NCI-H2227 treated with DMSO at 0.1 percent for 48 hours (cell line): ENCODE data around the gene ABCA10.
"Not testable (repeated sequence)": the region's sequence is repeated elsewhere in the genome, so short reads cannot be mapped to it uniquely, and the experiment has no call there.

Experiments used
- DNase-seq: peaks from one replicate; lab custom pipeline; 2025; lab: John Stamatoyannopoulos, UW

Gene ABCA10

DNA sequence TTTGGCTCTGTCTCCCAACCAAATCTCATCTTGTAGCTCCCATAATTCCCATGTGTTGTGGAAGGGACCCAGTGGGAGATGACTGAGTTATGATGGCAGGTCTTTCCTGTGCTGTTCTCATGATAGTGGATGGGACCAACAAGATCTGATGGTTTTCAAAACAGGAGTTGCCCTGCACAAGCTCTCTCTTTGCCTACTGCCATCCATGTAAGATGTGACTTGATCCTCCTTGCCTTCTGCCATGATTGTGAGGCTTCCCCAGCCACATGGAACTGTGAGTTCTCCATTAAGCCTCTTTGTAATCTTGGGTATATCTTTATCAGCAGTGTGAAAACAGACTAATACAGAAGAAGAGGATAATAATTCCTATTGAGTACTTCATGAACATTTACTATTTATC lies 60.0 kb downstream of the ABCA10 start:
- not testable (repeated sequence) for DNase-seq

DNA sequence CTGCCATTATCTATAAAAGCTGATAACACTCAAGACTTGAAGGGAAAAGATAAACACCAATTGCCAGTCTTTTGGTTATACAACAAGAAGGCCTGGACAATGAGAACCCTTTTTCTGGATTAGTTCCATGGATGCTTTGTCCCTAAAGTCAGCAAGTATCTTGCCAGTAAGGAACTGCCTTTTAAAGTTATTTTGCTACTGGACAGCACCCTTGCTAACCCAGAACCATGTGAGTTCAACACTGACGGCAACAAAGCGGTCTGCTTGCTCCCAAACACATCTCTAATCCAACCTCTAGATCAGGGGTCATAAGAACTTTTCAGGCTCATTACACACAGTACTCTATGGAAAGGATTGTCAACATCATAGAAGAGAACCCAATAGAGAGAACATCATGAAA lies 61.7 kb downstream of the ABCA10 start:
- DNase-seq, result no peak

DNA sequence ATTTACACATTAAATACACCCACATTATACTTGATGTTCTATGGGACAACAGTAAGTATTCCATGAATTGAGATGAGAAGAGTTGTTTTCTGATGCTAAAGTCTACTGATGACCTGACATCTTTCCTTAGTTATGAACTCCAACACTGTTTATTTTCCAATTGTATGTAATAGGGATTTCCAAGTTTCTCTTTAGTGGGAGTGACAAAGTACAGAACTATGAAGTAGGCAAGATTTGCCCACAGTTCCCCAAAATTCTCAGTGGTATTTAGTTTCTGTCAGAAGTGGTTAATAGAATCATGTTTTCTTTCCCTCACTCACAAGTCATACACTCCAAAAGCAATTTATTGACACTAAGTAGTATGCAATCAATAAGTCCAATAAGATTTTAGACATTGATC lies 64.4 kb downstream of the ABCA10 start:
- no peak for DNase-seq

DNA sequence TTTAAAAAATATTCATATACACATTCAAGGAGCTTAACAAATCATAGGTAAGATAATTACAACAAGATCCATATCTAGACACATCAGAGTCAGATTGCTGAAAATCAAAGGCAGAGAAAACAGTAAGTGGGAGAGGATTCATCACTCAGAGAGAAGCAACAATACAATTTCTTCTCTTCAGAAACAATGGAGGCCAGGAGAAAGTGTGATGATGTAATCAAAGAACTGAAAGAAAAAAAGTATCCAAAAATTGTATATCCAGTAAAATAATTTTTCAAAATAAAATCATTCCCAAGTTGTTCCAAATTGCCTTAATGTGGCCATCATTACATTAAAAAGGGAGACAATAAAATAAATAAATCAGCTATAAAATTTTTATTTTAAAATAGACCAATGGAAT lies 69.2 kb downstream of the ABCA10 start:
- no peak for DNase-seq

DNA sequence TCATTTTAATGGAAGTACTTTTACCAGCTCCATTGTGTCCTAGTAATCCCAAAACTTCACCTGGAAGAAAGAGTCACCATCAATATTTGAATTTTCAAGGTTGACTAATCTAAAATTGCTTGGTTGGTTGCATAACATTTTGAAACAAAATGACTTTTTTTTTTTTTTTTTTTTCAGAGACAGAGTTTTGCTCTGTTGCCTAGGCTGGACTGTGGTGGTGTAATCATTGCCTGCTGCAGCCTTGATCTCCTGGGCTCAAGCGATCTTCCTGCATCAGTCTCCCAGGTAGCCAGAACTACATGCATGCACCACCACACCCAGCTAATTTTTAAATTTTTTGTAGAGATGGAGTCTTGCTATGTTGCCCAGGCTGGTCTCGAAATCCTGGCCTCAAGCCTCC lies 74.4 kb downstream of the ABCA10 start:
- DNase-seq, result no peak

DNA sequence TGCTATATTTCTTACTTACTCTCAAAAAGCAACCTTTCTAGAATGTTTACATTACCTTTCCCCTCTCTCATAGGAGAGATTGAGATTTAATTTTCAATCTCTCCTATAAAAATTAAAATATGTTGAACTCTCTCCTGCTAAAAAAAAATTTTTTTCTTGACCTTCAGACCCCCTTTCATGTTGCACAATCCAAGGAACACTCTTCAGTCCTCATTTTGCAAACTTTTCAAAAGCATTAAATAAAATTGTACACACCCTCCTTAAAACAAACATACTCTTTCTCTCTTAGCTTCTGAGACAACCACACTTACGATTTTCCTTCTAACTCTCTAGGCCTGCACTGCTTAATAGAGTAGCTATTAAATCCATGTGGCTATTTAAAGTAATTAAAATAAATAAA lies 78.3 kb downstream of the ABCA10 start:
- DNase-seq, result no peak

DNA sequence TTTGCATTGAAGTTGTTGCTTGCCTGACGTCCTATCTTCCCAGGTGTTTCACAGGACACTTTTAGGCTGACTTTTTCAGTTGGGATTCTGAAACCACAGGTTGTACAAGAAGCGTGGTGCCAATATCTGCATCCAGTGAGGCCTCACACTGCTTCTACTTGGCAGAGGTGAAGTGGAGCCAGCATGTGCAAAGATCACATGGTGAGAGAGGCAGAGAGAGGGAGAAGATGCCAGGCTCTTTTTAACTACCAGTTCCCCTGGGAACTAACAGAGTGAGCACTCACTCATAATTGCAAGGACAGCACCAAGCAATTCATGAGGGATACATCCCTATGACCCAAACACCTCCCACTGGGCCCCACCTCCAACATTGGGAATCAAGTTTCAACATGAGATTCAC lies 81.2 kb downstream of the ABCA10 start:
- no peak for DNase-seq

DNA sequence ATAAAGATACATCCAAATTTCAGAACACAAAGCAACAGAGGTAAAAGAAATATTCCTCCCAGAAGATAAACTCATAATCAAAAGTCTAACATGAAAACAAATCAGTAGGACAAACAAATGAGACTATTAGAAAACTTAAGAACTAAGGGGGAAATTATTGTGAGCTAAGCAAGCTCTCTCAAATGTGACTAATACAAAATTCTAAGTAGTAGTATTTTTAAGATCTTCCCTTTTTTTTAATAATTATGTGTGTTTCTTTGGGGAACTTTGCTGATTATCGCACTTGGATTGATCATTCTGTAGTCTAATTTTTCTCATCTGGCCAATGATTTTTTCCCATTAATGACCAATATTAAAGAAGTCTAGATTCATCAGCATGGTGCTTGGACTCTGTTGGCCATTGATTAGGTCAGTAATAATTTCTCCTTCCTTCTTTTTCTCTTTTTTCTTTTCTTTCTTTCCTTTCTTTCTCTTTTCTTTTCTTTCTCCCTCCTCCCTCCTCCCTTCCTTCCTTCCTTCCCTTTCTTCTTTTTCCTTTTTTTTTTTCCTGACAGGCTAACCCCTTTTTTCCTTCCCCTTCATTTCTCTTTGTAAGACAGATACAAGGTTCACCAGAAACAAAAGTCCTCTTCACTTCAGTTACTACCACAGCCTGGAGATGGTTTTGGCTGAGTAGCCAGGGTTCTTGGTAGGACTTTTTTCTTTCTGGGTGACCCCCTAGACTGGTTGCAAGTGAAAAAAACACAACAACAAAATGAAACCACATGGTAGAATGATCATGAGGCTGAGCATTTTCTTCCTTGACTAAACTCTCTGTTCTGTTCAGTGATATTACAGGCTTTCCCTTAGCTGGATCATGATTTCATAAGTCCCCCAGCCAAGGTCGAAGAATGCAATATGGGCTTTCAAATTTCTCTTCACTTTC lies 84.0 kb downstream of the ABCA10 start:
- no peak for DNase-seq

DNA sequence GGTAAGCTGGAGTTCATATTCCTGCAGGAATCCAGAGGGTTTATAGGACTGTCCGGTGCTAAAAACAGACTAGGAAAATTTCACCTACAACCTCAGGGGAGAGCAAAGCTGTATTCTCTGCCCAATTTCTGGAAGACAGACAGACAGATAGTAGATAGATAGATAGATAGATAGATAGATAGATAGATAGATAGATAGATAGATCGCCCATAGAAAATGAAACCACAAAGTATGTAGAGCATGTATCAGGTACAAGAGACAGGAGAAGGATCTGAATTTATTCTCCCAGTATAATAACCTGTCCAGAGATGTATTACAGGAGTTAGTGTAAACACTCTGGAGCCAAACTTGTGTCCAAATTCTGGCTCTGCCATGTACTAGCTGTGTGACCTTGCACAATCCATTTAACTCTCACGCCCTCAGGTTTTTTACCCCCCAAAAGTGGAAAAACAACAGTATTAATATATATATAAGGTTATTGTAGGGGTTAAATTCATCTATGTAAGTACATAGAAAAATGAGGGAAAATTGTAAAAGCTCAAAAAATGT lies 84.9 kb downstream of the ABCA10 start:
- DNase-seq, result no peak

DNA sequence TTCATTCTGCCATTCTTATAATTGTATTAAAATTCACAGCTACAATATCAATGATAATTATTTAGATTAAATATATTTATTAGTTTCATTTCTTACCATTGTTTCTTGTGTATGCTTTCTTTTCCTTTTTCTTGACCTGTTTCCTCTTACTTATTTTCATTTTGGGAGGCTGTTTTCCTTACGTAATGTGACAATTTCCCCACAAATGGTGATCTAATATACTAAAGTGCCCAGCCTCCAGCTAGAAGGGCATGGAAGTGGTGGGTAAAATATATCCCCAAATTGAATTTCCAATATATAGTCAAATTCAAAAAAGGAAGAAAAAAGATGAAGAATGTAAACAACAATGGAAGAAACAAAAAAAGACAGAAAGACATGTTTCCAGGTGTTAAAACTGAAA lies 85.5 kb downstream of the ABCA10 start:
- DNase-seq, result no peak

DNA sequence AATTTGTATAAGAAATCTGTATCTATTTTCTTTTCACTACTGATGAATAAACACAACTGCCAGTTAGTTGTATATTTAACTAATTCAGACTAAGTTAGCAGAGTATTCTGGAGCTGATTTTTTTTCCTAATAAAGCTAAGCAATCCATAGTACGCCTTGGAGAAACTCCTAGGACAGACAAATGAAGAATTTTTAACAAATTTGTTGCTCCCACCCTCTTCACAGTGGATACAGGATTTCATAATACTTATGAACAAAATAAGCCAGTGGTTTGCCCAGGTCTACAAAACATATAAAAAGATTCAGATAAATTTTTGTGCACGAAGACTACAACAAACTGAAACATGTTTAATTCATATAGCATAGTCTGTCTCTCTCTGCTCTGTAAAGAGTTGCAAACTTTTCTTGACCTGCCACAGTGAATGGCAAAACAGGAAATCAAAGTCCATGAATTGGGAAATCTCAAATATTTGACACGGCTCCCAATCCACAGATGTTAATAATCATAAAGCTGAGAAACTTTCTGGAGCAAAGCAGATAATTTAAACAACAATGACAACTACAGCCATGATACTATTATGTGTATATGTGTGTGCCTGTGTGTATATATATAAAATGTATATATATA lies 86.3 kb downstream of the ABCA10 start:
- DNase-seq, result no peak

DNA sequence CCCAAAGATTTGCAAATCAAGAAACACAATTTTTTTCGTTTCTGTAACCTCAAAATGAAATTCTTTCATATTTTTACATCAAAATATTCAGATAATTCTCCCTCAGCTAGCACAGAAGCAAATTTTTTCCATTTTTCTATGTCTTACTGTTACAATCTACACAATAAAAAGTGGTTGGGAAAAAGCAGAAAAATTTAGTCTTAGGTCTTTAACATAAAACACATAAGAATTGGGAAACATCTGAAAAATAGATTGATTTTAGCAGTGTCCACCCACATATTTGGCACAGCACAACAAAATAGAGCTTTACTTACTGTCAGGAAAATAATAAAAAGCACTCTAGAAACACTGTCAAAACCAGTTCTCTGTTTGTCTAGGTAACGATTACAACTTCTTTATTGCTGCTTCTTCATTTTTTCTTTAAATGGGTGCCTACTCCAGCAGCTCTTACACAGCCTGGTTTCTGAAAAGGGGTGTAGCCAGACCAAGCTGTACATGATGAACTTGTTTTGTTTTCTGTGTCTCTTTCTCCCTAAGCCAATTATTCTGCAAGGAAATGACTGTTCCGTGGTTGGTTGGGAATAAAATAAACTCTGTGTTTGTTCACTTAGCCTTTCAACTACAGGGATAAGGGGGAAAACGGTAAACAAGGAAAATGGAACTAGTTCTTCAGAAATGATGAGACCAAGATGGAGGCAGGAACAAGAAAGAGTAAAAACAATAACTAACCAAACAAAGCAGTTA lies 87.0 kb downstream of the ABCA10 start, which contains the start of gene ABCA6:
ABCA6 (minus strand) TSS at position 465 of the 744 bp plus-strand sequence. CDS start 1,192 bp downstream, outside the sequence.
- DNase-seq, result no peak

DNA sequence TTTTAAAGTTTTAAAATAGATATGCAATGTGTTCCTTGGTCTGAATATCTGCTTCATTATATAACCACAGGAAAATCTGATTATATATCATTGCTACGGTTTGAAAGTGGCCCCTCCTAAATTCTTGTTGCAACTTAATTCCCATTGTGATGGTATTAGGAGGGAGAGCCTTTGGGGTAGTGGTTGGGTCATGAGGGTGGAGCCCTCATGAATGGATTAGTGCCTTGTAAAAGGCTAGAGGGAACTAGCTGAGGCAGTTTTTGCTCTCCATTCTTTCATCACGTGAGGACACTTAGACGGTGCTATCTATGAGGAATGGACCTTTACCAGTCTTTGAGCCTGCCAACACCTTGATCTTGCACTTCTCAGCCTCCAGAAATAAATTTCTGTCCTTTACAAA lies 94.5 kb downstream of the ABCA10 start:
- DNase-seq, result no peak

DNA sequence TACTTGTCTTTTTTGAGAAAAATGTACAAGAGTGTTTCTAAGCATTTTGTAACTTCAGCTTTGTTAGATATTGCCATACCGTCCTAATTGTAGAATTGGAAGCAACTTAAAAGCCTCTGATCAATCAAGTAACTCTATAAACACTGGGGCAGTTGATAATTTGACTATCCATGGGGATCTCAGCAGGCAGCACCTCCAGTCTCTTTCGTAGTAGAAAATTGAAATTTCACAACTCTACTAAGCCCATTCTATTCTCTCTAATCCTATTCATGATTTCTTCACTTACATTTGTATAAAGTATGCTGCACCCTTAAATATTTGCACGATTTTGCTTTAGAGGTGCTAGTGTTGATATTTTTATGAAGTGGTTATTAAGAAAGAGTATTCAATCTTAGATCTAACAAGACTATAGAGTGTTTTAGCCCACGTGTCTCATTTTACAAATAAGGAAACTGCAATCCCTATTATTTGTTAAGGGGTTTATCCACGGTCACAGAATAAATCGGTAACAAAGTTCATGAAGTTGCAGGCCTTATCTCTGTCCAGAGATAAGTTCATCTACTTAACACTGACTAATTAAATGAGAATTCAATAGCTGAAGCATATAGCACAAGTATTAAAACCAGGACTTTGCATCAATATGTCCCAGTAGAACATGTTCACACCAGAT lies 97.9 kb downstream of the ABCA10 start:
- DNase-seq, result no peak

DNA sequence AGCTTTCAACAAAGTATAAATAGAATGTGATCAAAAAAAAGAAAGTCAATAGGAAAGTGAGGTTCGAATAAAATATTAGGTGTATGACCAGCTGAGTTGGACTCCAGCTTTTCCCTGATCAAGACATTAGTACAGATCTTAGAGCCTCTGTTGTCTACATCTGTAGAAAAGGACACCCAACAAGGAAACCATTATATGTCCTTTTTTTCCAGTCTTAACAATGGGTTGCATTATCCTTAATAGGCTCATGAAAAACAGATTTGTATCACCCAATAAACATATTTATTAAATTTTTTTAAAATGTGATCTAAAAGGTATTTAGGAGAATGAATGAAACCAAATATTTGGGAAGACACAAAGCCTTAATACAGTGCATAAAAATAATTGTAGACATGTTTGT lies 105.0 kb downstream of the ABCA10 start:
- no peak for DNase-seq

DNA sequence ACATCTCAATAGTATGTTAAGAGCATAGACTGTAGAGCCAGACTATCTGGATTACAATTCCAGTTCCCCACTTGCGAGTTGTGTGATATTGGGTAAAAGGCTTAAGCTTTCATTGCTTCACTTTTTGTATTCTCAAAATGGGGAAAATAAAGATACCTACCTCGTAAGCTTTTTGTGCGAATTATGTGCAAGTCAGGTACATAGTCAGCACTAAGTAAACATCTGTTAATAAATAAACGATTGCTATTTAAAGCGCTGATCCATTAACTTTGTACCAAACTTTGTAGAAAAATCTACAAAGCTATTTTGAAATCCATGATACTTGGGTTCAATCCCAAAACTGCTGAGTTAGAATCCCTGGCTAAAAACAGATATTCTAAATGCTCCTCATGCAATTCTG lies 106.6 kb downstream of the ABCA10 start:
- no peak for DNase-seq

DNA sequence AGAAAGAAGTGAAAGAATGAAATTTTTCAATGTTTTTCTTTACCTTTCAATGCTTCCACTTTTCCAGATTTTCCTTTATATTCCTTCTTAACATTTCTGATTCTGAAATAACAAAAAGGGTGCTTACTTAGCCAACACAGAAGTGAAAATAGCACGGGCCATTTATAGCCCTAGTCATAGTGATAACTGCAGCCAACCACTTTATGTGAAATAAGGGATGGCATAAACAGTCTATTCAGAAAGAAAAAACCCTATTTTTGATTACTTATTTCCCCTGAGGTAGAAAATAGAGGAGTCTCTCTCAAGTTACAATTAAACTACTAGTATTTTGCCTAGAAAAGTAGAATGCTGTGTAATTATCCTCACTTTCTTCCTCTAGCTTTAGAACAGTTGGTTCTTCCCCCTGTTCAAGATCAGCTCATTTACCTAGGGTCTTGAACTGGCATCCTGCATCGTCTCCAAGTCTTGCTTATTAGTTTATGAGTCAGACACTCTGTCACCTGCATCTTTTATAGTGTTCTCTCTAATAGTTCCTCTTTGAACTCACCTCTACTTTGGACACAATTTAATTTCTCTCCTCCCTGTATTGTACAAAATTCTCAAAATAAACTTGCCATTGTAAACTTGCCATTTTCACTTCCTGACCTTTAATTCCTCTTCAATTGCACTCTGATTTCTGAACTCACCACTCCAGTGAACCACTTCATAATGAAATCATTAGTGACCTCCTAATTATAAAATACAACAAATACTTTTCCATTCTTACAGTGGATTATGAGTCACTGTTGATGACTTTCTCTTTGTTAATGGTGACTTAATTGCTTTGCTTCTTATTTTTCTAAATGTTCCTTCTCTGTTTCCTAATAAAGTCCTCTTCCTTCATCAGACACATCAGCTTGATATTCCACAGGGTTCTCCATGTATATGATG lies 110.5 kb downstream of the ABCA10 start:
- DNase-seq, result no peak

DNA sequence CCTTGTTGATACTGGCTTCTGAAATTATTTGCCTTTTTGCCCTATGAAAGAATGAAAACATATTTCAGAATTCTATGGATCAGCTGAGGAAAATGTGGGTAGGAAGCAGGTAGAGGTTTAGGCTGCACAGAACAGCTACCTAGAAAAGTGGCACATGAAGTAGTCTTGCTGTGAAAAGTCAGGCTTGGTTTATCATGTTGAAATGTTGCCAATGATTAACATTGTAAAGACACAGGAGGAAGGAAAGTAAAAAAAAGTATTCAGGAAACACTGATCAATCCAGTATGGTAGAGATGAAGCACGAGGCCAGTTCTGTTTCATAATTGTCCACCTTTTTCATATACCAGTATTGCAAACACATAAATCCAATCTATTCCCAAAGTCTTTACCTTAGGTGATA lies 116.8 kb downstream of the ABCA10 start:
- no peak for DNase-seq

DNA sequence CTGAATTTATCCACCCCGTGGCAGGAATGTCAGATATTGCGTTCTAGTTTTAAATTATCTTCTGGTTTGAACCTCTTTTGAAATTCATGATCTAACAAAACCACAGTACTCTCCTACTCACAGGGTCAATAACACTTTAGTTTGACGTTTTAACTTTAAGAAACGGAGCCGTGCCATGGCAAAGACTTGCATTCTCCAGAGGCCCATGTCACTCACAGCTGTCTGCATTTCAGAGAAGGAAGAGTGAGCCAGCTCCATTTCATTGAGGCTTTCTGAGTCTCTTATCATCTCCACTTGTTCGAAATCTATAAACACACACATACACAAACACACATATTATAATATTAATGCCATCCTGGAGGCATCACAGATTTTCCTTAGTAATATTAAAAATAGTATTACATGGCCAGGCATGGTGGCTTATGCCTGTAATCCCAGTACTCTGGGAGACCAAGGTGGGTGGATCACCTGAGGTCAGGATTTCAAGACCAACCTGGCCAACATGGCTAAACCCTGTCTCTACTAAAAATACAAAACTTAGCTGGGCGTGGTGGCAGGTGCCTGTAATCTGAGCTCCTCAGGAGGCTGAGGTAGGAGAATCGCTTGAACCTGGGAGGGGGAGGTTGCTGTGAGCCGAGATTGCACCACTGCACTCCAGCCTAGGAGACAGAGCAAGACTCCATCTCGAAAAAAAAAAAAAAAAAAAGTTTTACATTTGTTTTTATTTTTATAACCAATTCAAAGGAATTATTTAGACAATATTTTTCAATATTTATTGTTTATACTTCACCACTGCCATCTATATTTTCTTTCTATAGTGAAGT lies 122.5 kb downstream of the ABCA10 start:
- no peak for DNase-seq
